H1 (cell line): Measurements from ENCODE around the gene ITGA11. TPM values are rescaled to one million over a fixed set of nuclear protein-coding genes. Genes with fewer than 3 reads are reported as not detected.

Experiments used
- CTCF ChIA-PET: fragments of 300-600 bp; sonication (Branson Sonifier 250); formaldehyde crosslinking; loops from one replicate; lab custom pipeline; 2021; ENCODE audit not compliant: partially characterized antibody; lab: Charles Lee
- POLR2A ChIA-PET: fragments of 300-600 bp; sonication (Branson Sonifier 250); formaldehyde crosslinking; loops from one replicate; lab custom pipeline; 2021; ENCODE audit warnings: inconsistent platforms; ENCODE audit not compliant: partially characterized antibody; lab: Charles Lee
- DNase-seq, 2 experiments: peaks; one replicate each; pipeline versions ENCODE4 v3.0.0 to v3.0.0-alpha.2; 2010 to 2022; ENCODE audit warnings: low spot score in 2 of 2, low read depth in 1 of 2, mixed read lengths in 1 of 2
- FAIRE-seq: peaks from 2 replicates; lab custom pipeline; 2011; peaks lifted over from hg19 to GRCh38; lab: Jason Lieb, UNC
- H2AFZ ChIP-seq: 2 replicates; pipeline ENCODE4 v1.8.1; 2012; ENCODE audit warnings: low read length, inconsistent platforms
- H2AK5ac ChIP-seq: 2 replicates; pipeline ENCODE4 v1.6.1; 2013; ENCODE audit warnings: low read depth, low read length
- H2BK120ac ChIP-seq: replicated peaks from 2 replicates; pipeline ENCODE3; 2013; ENCODE audit warnings: low read depth, low read length, inconsistent platforms
- H2BK12ac ChIP-seq: 2 replicates; pipeline ENCODE4 v1.6.1; 2013; ENCODE audit warnings: low read depth, low read length
- H2BK15ac ChIP-seq: 2 replicates; pipeline ENCODE4 v1.6.1; 2013; ENCODE audit warnings: low read length
- H2BK20ac ChIP-seq: 2 replicates; pipeline ENCODE4 v1.6.1; 2013; ENCODE audit warnings: low read length
- H2BK5ac ChIP-seq: 2 replicates; pipeline ENCODE4 v1.6.1; 2013; ENCODE audit warnings: low read depth, low read length
- H3K14ac ChIP-seq: 2 replicates; pipeline ENCODE4 v1.6.1; 2013; ENCODE audit warnings: inconsistent platforms; ENCODE audit not compliant: insufficient read length
- H3K18ac ChIP-seq: 2 replicates; pipeline ENCODE4 v1.6.1; 2013; ENCODE audit warnings: low read length; ENCODE audit errors: extremely low read depth
- H3K23ac ChIP-seq: 2 replicates; pipeline ENCODE4 v1.6.1; 2013; ENCODE audit warnings: inconsistent platforms; ENCODE audit not compliant: insufficient read length
- H3K23me2 ChIP-seq: 2 replicates; pipeline ENCODE4 v1.6.1; 2013; ENCODE audit warnings: low read depth, low read length
- H3K27ac ChIP-seq: 2 replicates; pipeline ENCODE4 v1.6.1; 2011; ENCODE audit warnings: low read depth, low read length, inconsistent platforms
- H3K27me3 ChIP-seq, 4 experiments: replicated peaks in 1 of 4; 1 replicate in 1 of 4; 2 replicates in 3 of 4; pipeline versions ENCODE4 v1.6.1 to v1.8.1; 2011 to 2013; ENCODE audit warnings: low read length in 3 of 4, mild to moderate bottlenecking in 3 of 4, inconsistent platforms in 2 of 4, mixed read lengths in 2 of 4, moderate library complexity in 1 of 4; ENCODE audit not compliant: control insufficient read depth in 3 of 4, insufficient read depth in 3 of 4; ENCODE audit errors: extremely low read depth in 1 of 4
- H3K36me3 ChIP-seq, 4 experiments: 2 replicates each; pipeline versions ENCODE4 v1.6.1 to v1.8.1; 2011 to 2013; ENCODE audit warnings: mild to moderate bottlenecking in 4 of 4, low read length in 3 of 4, moderate library complexity in 2 of 4, control low read depth in 1 of 4, inconsistent platforms in 1 of 4; ENCODE audit not compliant: insufficient read depth in 4 of 4, control insufficient read depth in 2 of 4
- H3K4ac ChIP-seq: replicated peaks from 2 replicates; pipeline ENCODE3; 2013; ENCODE audit warnings: low read length, low read depth, mixed read lengths, inconsistent platforms; ENCODE audit not compliant: insufficient read length
- H3K4me1 ChIP-seq, 4 experiments: replicated peaks in 1 of 4; 1 replicate in 1 of 4; 2 replicates in 3 of 4; pipeline versions ENCODE4 v1.6.1 to v1.8.1; 2011 to 2013; ENCODE audit warnings: low read length in 3 of 4, inconsistent platforms in 2 of 4, mixed read lengths in 1 of 4; ENCODE audit not compliant: insufficient read depth in 4 of 4, control insufficient read depth in 3 of 4
- H3K4me2 ChIP-seq, 2 experiments: 2 replicates each; pipeline versions ENCODE4 v1.6.1 to v1.8.1; 2011 to 2013; ENCODE audit warnings: low read depth in 2 of 2, low read length in 2 of 2, control low read depth in 1 of 2, inconsistent platforms in 1 of 2, mild to moderate bottlenecking in 1 of 2; ENCODE audit not compliant: insufficient read depth in 1 of 2
- H3K4me3 ChIP-seq, 4 experiments: fragments of 200-600, 300-600 bp in 1 of 4; sonication (generic), shearing (Covaris generic), sonication (Bioruptor Twin) in 1 of 4; 2 replicates each; pipeline versions ENCODE4 v1.5.1 to v1.8.1; 2011 to 2016; ENCODE audit warnings: low read length in 4 of 4, low read depth in 3 of 4, control low read depth in 2 of 4, inconsistent platforms in 2 of 4, mild to moderate bottlenecking in 2 of 4, mixed read lengths in 1 of 4, moderate library complexity in 1 of 4; ENCODE audit not compliant: insufficient read depth in 2 of 4; ENCODE audit errors: extremely low read depth in 1 of 4
- H3K56ac ChIP-seq: replicated peaks from 2 replicates; pipeline ENCODE3; 2013; ENCODE audit warnings: low read depth, mild to moderate bottlenecking, mixed read lengths, low read length, inconsistent platforms; ENCODE audit not compliant: insufficient read length
- H3K79me1 ChIP-seq: 2 replicates; pipeline ENCODE4 v1.6.1; 2013; ENCODE audit warnings: low read depth, low read length, control low read depth
- H3K79me2 ChIP-seq, 2 experiments: 2 replicates each; pipeline versions ENCODE4 v1.6.1 to v1.8.1; 2012 to 2013; ENCODE audit warnings: low read length in 2 of 2, mild to moderate bottlenecking in 2 of 2, inconsistent platforms in 1 of 2; ENCODE audit not compliant: insufficient read depth in 2 of 2, control insufficient read depth in 1 of 2
- H3K9ac ChIP-seq, 4 experiments: replicated peaks in 1 of 4; 1 replicate in 1 of 4; 2 replicates in 3 of 4; pipeline versions ENCODE4 v1.6.1 to v1.8.1; 2011 to 2013; ENCODE audit warnings: low read depth in 3 of 4, low read length in 3 of 4, control low read depth in 2 of 4, mild to moderate bottlenecking in 2 of 4, moderate library complexity in 2 of 4, inconsistent platforms in 1 of 4; ENCODE audit errors: extremely low read depth in 1 of 4
- H3K9me3 ChIP-seq, 2 experiments: 2 replicates each; pipeline versions ENCODE4 v1.6.1 to v1.8.1; 2012 to 2013; ENCODE audit warnings: mild to moderate bottlenecking in 2 of 2, moderate library complexity in 2 of 2, control low read depth in 1 of 2, inconsistent platforms in 1 of 2, low read depth in 1 of 2, low read length in 1 of 2, mixed read lengths in 1 of 2; ENCODE audit not compliant: insufficient read depth in 2 of 2
- H4K20me1 ChIP-seq, 2 experiments: replicated peaks in 1 of 2; 2 replicates each; pipeline versions ENCODE3 to v1.8.1; 2011 to 2013; ENCODE audit warnings: inconsistent platforms in 2 of 2, low read length in 2 of 2, mild to moderate bottlenecking in 1 of 2; ENCODE audit not compliant: insufficient read depth in 2 of 2, control insufficient read depth in 1 of 2
- H4K5ac ChIP-seq: 2 replicates; pipeline ENCODE4 v1.6.1; 2013; ENCODE audit warnings: low read length, low read depth, mixed read lengths, inconsistent platforms; ENCODE audit not compliant: insufficient read length
- H4K8ac ChIP-seq: 2 replicates; pipeline ENCODE4 v1.8.0; 2013; ENCODE audit warnings: mild to moderate bottlenecking, moderate library complexity, low read length, inconsistent platforms; ENCODE audit not compliant: insufficient read depth; ENCODE audit errors: extremely low read depth
- H4K91ac ChIP-seq: replicated peaks from 2 replicates; pipeline ENCODE3; 2013; ENCODE audit warnings: low read length, mixed read lengths, inconsistent platforms; ENCODE audit not compliant: insufficient read length
- BCL11A ChIP-seq, 2 experiments: IDR thresholded peaks; one replicate each; pipeline ENCODE4 v1.6.1; 2011; ENCODE audit warnings: low read depth in 2 of 2, low read length in 2 of 2, mild to moderate bottlenecking in 2 of 2
- CBX5 ChIP-seq: fragments of 300-800, 300-1000 bp; sonication (generic); IDR thresholded peaks from 2 replicates; pipeline ENCODE4 v1.7.1; 2016; ENCODE audit warnings: antibody characterized with exemption, low read length, low read depth
- CBX8 ChIP-seq: fragments of 300-800, 300-1000 bp; sonication (generic); IDR thresholded peaks from 2 replicates; pipeline ENCODE4 v1.7.1; 2016; ENCODE audit warnings: low read depth, low read length, borderline replicate concordance
- EP300 ChIP-seq, 2 experiments: IDR thresholded peaks; 1 replicate in 1 of 2; 2 replicates in 1 of 2; pipeline ENCODE4 v1.6.1; 2011 to 2012; ENCODE audit warnings: low read depth in 2 of 2, low read length in 2 of 2, mild to moderate bottlenecking in 2 of 2, borderline replicate concordance in 1 of 2, inconsistent platforms in 1 of 2, moderate library complexity in 1 of 2
- POLR2A ChIP-seq, 2 experiments: IDR thresholded peaks; 1 replicate in 1 of 2; 2 replicates in 1 of 2; pipeline ENCODE4 v1.6.1; 2011; ENCODE audit warnings: low read depth in 2 of 2, low read length in 2 of 2, mild to moderate bottlenecking in 2 of 2; ENCODE audit errors: control extremely low read depth in 1 of 2
- RAD21 ChIP-seq, 2 experiments: IDR thresholded peaks in 1 of 2; conservative IDR thresholded peaks in 1 of 2; 2 replicates each; pipeline ENCODE4 v1.6.1; 2011; ENCODE audit warnings: low read depth in 2 of 2, low read length in 2 of 2, improper control_type of control experiment in 1 of 2, inconsistent platforms in 1 of 2, mild to moderate bottlenecking in 1 of 2, moderate library complexity in 1 of 2
- SP2 ChIP-seq: IDR thresholded peaks from 2 replicates; pipeline ENCODE4 v1.6.1; 2012; ENCODE audit warnings: mild to moderate bottlenecking, low read length, inconsistent platforms
- WGBS, 2 experiments: shearing (Covaris generic) in 1 of 2; methylation state at CpG; one replicate each; pipeline versions ENCODE4 v1.1.6 to v1.1.7; 2013 to 2015; ENCODE audit warnings: low lambda C conversion rate in 2 of 2, mixed read lengths in 2 of 2, inconsistent platforms in 1 of 2, low coverage in 1 of 2, missing lambda C conversion rate in 1 of 2; ENCODE audit not compliant: insufficient replicate concordance in 2 of 2, insufficient coverage in 1 of 2, insufficient read length in 1 of 2; ENCODE audit errors: extremely low coverage in 1 of 2, missing lambda C conversion rate in 1 of 2; 5-methylcytosine and 5-hydroxymethylcytosine counted together
- polyA plus RNA-seq, 7 experiments: library from polyadenylated mRNA; depleted of rRNA in 3 of 7; stranded (reverse) in 5 of 7; unstranded in 2 of 7; fragments of >200 nt in 5 of 7; fragments of 200-250 nt in 2 of 7; gene quantifications; 1 replicate in 5 of 7; 2 replicates in 1 of 7; 4 replicates in 1 of 7; pipeline versions ENCODE4 v1.2.1 to v1.2.3, GENCODE V29; 2011 to 2013; ENCODE audit warnings: missing spikeins in 2 of 7, mixed read lengths in 2 of 7
- total RNA-seq: library from RNA; stranded (reverse); fragmentation: NEBNext Ultra II Directional; extraction: Animal tissue kit (Norgen Biotek cat#: 25700); gene quantifications from 2 replicates; pipeline ENCODE4 v1.2.1, GENCODE V29; 2021
- TF ChIP-seq, protein P1 (sequence below): IDR thresholded peaks from 2 replicates; pipeline ENCODE4 v1.6.1; 2012; ENCODE audit warnings: inconsistent platforms

Gene ITGA11
- total and polyA plus RNA-seq, 2 of the 8 experiments (the other 6 are each of a cell fraction or from before 2014, with no cell fraction given) = 0.05 to 0.06 TPM

DNA sequence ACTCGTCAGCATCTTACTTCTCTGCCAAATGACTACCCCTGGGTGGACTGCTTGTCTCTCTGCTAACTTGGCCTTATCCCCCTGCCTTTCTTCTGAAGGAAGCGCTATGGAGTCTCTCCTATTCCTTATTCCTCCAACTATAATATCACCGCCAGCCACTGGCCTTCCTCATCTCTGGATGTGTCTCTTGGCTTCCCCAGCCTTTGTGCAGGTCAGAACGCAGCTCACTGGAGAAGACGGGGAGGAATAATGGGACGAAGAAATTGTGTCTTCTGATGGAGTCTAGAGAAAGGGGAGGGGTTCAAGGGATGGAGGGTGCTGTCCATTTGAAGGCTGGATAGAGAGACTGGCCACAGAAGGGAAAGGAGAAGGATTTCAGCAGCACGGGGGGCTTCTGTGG lies 16.9 kb downstream of the ITGA11 start:
- Histone ChIP-seq H3K4me3 (no peak overlapping the region), H3K4me1 (no peaks in the 10 kb centered on the region), H2BK20ac (no peak overlapping the region), H2AK5ac (no peak overlapping the region), H3K27ac (no peak overlapping the region), H4K20me1 (no peaks in the 10 kb centered on the region), H3K18ac (no peak overlapping the region), H3K14ac (no peak overlapping the region), H2AFZ (no peak overlapping the region), H2BK15ac (no peak overlapping the region), H3K9ac (no peak overlapping the region), H4K5ac (no peak overlapping the region), H3K56ac (no peak overlapping the region), H4K91ac (no peak overlapping the region), H4K8ac (no peak overlapping the region), H3K27me3 (no peaks in the 10 kb centered on the region), H3K4ac (no peak overlapping the region), H3K79me1 (no peaks in the 10 kb centered on the region), H3K23me2 (no peaks in the 10 kb centered on the region; the same call in 1 of the 2 replicates), H2BK5ac (no peak overlapping the region), H3K79me2 (no peaks in the 10 kb centered on the region), H3K9me3 (no peaks in the 10 kb centered on the region), H2BK120ac (no peak overlapping the region), H2BK12ac (no peak overlapping the region), H3K36me3 (no peaks in the 10 kb centered on the region), H3K23ac (no peak overlapping the region), H3K4me2 (no peak overlapping the region)
- CTCF ChIA-PET = interaction anchor here (0.6 to 1.8 kb wide), 5 partner anchors 13 to 189 kb away, joined by 3 to 5 read pairs (median 4); no protein-coding TSS in a partner anchor
- POLR2A ChIA-PET = no interaction called here
- TF ChIP-seq CBX8 (no peak), SP2 (no peak), POLR2A (IDR thresholded peaks at IDR 0.05; ENCODE audit: control extremely low read depth in 1 of 2, low read depth in 2 of 2, low read length in 2 of 2) (no peak), EP300 (IDR thresholded peaks at IDR 0.05; ENCODE audit: borderline replicate concordance in 1 of 2, low read depth in 2 of 2, low read length in 2 of 2) (no peak), BCL11A (IDR thresholded peaks at IDR 0.05; ENCODE audit: low read depth in 2 of 2, low read length in 2 of 2) (no peak), RAD21 (IDR thresholded peaks at IDR 0.05 in 1 of 2, conservative IDR thresholded peaks at IDR 0.05 in 1 of 2; ENCODE audit: low read depth in 2 of 2, low read length in 2 of 2) (no peak), CBX5 (no peak)
- TF ChIP-seq, protein P1, sequence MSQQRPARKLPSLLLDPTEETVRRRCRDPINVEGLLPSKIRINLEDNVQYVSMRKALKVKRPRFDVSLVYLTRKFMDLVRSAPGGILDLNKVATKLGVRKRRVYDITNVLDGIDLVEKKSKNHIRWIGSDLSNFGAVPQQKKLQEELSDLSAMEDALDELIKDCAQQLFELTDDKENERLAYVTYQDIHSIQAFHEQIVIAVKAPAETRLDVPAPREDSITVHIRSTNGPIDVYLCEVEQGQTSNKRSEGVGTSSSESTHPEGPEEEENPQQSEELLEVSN = no peak
- 87% methylated on average over 7 of the region's 7 CpGs; no CpG with 5 or more reads in 1 of the 2 experiments for WGBS, 2 experiments
- DNase-seq (no peak), FAIRE-seq (no peak)
